Cerebellar nuclear complex (tissue), 1 donor: ENCODE measurements around the gene PTK7.
A peak's percentile ranks its signal among the peaks of the same experiment; 100 is the strongest.
"Not testable (repeated sequence)": the region's sequence is repeated elsewhere in the genome, so short reads cannot be mapped to it uniquely, and the experiment has no call there.

Experiments
- DNase-seq, 2 experiments: peaks; one replicate each; lab custom pipeline; 2025; lab: John Stamatoyannopoulos, UW

Gene PTK7

GRCh38 chr6:43054206-43054943 lies 21.7 kb upstream of the PTK7 start:
- no peak for DNase-seq

GRCh38 chr6:43055966-43056365 lies 20.1 kb upstream of the PTK7 start:
- no peak for DNase-seq

DNA sequence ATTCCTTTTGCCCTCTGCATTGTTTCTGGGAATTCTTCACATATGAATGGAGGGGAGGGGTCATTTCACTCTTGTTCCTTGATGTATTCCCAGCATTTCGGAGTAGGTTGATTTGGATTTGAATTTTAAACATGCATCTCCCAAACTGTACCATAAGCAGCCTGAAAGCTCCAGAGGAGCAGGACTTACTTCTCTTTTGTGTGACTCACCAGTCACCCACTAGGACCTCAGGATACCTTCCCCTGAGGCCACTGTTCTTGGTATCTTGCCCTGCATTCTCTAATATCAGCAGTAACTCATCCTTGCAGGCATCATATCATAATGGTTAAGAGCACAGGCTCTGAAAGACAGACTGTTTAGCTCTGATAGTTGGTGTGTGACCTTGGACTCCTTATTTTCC lies 17.6 kb upstream of the PTK7 start:
- no peak for DNase-seq

- DNase-seq = peak; percentile 79 to 98
These were observed 16.7 kb upstream of the PTK7 start, which contains the start of the genes KLC4 and MRPL2 for GRCh38 chr6:43059168-43060033. KLC4 (plus strand) TSS chr6:43059631; CDS start chr6:43061336, 1,705 bp downstream. MRPL2 (minus strand) TSS chr6:43059434; CDS start chr6:43059381, 53 bp downstream.

DNA sequence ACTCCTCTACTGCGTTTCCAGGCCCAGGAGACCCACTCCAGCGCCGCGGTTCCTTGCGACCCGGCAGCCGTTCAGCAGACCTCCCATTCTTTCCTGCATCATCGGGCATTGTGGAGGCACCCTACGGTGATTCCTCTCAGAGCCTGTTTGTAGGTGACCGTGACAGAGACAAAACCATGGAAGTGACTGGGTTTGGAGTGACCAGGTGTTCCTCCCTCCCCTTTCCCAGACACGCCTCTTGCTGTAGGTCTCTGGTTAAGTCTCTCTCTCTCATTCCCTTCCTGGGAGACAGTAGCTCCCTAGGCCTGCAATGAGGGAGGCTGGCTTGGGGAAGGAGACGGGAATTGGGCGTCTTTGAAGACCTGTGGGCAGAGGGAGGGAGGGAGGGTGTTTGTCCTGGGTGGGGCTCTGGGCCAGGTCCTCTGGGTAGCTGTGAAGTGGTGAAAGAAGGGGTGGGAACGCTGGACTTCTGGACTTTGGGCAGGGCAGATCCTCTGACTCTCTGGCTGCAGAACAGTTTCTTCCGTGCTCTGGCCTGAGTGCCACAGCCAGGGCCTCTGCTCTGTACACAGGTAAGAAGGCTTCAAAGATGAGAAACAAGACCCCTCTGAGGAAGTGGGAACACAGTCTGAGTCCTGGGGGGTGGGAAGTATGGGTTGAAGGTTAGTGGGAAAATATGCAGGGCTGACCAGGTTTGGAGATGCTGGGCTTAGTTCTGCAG lies 15.9 kb upstream of the PTK7 start:
- no peak for DNase-seq

- no peak for DNase-seq
These were observed 15.1 kb upstream of the PTK7 start for GRCh38 chr6:43060755-43061633.

- DNase-seq = no peak
These were observed 14.3 kb upstream of the PTK7 start for GRCh38 chr6:43061861-43062260.

- no peak for DNase-seq
These were observed 13.3 kb upstream of the PTK7 start for GRCh38 chr6:43062818-43063217.

DNA sequence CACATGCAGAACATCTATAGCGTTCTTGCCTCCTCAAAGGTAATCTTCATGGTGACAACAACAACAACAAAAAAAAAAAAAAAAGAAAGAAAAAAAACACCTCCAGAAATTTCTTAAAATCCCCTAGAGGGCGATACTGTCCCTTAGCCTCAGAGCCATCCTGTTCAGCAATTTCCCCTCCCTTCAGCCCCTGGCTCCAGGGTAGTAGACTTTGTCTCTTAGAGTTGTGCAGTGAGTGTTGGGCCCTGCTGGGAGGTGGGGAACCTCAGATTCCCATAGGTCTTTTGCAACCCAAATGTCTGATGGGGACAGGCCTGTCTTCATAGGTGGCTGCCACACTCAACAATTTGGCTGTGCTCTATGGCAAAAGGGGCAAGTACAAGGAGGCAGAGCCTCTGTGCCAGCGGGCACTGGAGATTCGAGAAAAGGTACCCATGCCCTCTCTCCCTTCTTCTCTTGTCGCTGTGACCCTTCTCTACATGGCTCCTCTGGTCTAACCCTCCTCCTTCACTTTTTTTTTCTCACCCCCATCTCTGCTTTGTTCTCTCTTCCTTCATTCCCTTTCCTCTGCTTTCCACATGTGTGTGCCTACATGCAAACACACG lies 6.0 kb upstream of the PTK7 start:
- DNase-seq = no peak

DNA sequence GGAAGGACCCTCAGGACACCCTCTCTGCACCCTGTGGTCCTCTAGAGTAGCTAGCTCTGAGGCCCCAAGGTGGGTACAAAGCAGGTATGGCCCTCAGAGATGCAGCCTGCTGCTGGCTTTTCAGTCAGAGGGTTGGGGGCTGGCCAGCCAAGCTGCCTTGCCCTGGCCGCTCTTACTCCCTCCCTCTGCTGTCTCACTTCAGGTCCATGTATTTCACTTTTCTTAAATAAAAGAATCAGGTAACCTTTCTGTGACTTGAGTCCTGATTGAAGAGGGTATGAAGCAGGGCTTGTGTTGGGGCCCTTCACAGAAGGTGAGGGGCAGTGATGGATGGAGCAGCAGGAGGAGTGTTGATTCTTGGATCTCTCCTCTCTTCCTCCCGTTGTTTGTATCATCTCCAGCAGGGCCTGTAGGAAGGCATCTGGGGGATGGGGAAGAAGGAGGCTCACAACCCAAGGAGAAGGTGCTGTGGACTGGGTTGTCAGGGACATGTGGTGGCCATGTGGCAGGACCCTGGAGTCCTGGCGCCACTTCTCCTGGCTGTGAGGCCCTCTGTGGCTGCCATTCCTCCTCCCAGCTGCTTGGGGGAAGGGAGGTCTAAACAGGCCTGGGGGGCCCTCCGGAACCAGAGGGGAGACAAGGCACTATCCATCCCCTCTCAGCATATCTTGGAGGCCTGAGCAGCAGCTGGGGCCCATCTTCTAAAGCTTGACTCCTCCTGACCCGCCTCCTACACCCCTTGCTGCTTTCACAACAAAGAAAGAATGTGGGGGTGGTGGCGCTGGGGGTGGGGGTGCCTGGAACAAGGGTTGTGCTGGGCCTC lies 1.1 kb upstream of the PTK7 start:
- DNase-seq = no peak

GRCh38 chr6:43076464-43077332 lies 584 bp downstream of the PTK7 start:
- DNase-seq = no peak

DNA sequence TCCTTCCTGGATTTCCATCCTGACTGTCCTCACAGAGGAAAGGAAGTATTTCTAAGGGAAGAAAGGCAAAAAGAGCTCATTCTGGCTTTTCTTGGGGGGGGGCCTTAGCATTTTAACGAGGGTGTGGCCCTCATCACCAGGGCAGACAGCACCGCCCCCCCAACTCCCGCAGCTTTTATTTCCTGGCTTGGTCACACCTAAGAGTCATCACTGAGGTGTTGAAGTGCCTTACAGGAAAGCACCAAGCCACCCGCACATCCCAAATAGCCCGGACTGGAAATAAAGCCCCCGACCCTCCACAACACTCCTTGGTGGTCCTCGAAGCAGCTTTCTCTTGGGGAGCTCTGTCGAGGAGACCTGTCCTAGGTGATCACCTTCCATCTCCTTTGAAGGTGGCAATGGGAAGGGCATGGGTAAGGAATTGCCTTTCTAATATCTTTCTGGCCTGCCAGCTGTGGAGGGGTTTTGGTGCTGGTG lies 1.3 kb downstream of the PTK7 start:
- DNase-seq = no peak

- DNase-seq = no peak
These were observed 1.9 kb downstream of the PTK7 start for GRCh38 chr6:43077981-43078511.

- DNase-seq = no peak
These were observed 2.6 kb downstream of the PTK7 start for GRCh38 chr6:43078691-43079090.

- DNase-seq = no peak
These were observed 4.9 kb downstream of the PTK7 start for GRCh38 chr6:43081043-43081442.

GRCh38 chr6:43081922-43082321 lies 5.8 kb downstream of the PTK7 start:
- not testable (repeated sequence) for DNase-seq

DNA sequence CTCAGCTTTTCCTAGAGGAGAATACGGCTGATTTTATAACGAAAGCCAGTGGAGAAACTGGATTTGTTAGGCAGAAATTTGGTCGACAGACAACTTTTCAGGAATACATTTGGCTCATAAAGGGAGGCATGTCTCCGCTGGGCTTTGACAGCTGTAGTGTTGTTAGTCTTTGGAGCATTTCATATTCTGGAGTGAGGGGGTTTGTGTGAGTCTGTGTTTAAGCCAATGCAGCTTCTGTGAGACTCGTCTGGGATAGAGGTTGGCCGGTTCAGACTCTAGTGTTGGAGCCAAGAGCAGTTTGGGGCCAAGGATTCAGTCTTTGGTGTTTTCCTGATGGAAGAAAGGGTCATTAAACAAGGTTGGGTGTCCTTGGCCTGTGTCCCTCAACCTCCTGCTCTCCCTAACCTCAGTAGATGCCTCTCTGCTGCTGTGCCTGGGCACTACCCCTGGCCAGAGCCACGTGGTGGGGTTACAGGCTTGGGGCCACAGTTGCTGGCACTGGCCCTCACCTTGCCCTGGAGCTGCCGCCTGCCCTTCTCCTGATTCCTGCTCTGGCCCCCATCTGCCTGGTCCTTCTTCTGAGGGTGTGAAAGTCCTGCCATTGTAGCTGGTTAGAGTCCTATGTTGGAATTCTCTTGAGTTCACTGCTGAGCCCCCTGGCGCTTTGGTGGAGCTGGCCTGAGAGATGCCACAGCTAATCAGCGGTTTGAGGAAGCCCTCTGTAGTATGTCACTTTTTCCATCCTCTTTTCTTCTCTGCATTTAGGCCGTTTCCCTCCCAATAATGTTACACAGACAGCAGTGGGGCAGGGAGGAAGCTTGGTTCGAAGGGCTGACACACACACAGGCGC lies 6.9 kb downstream of the PTK7 start:
- no peak for DNase-seq
